ENCODE data around the gene TRAPPC11.

TRAPPC11 gene

DNA sequence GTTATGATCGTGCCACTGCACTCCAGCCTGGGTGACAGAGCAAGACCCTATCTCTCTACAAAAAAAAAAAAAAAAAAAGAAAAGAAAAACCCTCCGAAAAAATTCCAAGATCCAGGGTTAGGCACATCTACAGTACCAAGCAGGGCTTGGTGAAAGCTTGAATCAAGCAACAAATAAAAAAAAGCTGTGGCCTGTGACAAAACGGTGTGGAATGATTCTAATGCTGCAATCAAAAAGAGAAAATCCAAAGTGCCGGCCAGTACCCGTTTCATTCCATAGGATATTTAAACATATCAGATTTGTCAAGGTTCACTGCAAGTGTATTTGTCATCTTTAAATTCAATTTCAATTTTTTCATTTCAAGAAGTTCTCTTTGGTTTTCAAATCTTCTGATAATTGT is 20.7 kb upstream of the TRAPPC11 start:
- DNase-seq = no peak

DNA sequence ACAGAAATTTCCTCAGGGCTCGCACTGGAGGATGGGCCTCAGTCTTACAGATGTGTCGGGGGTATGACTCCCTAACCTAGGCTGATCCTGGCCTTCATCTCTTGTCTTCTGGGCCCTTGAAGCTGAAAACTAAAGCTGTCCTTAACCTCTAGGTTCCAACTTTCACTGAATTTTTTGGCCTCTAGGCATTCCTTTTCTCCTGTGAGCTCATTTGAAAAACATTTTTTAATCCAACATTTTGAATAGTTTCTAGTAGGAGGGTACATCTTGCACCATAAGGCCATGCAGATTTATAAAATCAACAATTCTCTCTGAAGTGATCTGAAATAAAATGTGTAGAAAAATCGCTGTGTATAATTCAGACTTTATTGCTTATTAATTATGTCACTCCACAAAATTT is 19.8 kb upstream of the TRAPPC11 start:
- no peak for DNase-seq

DNA sequence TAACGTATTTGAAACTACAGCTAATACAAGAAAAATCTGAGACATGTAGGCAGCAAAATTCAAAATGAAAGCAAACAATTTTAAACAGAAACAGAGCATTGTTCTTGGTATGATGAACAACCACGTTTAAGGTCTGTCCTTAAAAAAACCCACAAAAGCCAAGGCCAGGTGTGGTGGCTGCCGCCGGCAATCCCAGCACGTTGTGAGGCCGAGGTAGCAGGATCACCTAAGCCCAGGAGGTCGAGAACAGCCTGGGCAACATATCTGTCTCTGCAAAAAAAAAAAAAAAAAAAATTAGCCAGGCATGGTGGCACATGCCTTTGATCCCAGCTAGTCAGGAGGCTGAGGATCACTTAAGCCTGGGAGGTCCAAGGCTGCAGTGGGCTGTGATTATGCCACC is 13.8 kb upstream of the TRAPPC11 start:
- DNase-seq = no peak

DNA sequence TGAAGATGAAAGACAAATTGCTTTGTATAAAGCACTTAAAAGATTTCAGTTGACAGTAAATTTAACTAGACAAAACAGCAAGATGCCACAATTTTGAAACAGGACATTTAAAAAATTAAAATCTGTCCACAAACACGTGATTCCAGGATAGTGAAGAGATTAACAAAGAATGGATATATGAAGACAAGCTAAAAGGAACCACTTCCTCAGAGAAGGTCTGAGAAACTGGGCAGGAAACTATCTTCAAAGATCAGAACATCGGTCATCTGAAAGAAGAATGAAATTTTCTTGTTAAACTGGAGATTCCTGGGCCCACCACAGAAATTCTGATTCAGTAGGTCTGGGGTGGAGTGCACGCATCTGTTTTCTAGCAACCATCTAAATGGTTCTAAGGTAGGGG is 1.5 kb upstream of the TRAPPC11 start:
- DNase-seq = no peak

DNA sequence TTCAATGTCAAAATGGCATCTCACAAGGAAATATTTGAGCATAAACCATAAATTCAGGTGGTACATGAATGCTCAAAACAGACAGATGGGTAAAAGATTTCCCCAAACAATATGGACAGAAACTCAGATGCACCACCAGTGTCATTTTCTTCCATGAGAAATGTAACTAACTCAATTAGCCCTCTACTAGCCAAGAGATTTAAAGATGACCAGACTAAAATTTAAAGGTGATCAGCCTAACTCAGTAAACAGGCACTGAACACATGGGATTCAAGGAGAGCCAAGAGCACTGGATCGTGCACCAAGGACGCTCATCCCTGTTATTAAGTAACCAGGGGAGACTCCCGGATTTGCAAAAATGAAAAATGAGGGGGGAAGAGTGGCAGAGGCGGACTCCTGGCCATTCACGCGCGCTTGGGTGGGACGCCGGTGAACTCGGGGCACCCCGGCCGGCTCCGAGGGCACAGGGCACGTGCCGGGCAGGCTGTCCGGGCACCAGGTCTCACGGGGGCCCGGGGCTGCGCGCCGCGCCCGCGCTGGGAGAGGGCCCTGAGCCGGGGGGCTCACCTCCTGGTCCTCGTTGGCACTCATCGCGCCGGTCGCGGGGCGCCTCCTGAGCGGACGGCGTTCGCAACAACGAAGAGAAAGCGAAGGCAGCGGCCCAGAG is 598 bp upstream of the TRAPPC11 start:
- DNase-seq = peak; percentile 20

DNA sequence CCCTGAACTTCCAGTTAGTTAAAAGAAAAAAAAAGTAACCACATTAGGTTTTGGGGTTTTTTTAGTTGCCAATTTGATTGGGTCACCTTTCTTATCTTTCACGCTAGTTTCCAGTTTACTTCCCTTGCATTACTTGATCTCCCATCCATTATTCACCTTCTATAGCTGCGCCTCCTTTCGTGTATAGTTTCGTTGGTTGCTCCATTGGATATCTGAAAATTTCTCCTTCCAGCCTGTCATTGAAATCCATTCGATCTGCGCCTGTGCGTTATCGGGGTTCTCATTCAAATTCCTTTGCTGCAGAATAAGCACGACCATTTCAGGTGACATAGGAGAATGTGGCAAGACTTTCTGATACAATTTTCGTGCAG is 764 bp downstream of the TRAPPC11 start:
- no peak for DNase-seq

DNA sequence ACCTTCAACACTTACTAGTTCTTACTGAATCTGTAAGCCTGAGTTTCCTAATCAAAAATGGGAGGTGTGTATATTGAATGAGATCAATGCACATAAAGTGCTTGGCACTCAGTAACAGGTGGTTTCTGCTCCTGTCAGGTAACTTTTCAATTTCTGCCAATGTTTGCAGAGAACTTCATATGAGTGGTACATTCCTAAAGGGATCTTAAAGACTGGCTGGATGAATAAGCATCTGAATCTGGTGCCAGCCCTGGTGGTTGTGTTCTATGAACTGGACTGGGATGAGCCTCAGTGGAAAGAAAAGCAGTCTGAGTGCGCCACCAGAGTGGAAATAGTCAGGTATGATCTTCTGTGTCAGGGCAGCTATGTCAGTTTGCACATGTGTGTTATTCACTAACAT is 7.0 kb downstream of the TRAPPC11 start:
- DNase-seq = no peak

DNA sequence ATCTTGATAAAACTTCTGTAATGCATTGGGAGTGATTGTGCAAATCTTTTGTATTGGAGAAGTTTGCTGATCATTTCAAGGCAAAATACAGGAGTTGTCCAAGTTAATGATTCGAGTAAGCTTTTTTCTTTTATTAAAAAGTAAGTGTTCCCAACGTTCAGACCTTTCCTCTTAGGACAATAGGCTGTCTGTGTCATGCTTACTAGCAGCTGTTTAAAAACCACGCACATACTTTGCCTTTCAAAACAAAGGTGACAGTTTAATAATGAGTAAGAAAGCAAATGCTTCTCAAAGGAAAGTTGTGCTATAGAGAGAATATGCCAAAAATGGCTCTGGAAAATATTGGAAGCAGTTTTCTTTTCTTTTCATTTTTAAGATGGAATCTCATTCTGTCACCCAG is 11.2 kb downstream of the TRAPPC11 start:
- DNase-seq = no peak

DNA sequence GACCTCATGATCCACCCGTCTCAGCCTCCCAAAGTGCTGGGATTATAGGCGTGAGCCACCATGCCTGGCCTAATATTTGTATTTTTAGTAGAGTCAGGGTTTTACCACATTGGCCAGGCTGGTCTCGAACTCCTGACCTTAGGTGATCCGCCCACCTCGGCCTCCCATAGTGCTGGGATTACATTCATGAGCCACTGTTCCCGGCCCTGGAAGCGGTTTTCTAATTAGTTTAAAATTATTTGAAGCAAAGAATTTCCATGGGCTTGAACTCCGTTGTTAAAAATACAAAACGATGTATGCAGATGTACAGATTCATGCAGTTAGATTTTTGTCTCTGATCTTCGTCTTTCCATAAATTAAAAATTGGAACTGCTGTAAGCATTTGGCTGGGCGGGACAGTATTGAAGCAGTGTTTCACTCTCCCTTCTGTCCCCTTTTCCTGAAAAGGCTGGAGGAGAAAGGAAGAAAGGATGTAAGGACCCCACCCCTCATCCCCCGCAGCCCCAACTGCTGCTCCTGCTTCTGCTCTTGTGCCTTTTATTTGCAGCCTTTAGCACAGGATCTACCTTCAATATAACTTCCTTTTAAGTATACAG is 12.0 kb downstream of the TRAPPC11 start:
- no peak for DNase-seq

DNA sequence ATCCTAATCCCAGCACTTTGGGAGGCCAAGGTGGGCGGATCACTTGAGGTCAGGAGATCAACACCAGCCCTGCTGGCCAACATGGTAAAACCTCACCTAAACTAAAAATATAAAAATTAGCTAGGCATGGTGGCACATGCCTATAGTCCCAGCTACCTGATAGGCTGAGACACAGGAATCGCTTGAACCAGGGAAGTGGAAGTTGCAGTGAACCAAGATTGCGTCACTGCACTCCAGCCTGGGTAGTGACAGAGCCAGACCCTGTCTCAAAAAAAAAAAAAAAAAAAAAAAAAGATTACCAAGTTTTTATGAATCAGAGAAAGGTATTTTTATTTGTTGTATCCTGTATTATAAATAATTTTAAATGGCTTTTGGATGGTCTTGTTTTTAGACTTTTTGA is 15.1 kb downstream of the TRAPPC11 start:
- no peak for DNase-seq

DNA sequence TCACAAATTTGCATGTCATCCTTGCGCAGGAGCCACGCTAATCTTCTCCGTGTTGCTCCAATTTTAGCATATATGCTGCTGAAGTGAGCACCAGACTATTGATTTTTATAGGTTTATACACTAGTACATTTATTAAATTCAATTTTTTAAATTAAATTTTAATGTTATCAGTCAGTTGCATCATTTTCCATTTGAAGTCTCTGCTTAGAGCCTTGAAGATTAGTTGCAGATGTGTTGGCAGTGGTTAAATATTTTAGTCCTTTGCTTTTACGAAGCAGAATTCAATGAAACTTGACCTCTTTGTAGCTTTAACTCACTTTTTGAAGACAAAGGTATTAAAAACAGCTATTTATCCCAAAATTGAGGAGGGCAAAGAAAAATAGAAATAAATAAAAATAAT is 16.5 kb downstream of the TRAPPC11 start:
- DNase-seq = no peak

DNA sequence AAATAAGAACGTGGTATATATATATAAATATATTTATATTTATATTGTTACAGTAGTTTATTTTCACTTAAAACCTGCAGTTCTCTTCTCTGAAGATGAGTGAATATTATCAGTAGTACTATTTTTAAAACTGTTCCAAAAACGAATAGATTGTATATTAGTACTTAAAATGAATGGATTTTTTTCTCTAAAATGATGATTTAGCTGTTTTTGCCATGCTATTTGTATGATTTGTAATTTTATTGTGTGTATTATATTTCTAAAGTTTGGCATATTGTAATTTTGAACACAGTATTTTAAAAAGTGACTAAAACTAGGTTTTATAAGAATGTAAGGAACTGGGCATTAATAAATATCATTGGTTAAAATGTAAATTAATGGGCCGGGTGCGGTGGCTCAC is 22.0 kb downstream of the TRAPPC11 start:
- DNase-seq = no peak

DNA sequence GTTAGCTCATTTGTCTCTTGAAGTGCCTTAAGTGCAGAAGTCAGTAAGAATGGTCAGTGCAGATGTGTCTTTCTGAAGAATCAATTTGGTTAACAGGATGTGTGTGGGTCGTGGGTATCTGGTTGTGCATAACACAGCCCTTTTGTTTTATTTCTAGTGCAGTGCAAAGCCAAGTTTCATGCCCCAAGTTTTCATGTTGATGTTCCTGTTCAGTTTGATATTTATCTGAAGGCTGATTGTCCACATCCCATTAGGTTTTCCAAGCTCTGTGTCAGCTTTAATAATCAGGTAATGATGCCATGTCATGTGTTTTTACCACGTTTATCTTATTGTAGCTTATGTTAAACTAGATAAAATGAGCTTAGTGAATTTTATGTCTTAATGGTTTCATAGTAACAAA is 27.4 kb downstream of the TRAPPC11 start:
- no peak for DNase-seq

DNA sequence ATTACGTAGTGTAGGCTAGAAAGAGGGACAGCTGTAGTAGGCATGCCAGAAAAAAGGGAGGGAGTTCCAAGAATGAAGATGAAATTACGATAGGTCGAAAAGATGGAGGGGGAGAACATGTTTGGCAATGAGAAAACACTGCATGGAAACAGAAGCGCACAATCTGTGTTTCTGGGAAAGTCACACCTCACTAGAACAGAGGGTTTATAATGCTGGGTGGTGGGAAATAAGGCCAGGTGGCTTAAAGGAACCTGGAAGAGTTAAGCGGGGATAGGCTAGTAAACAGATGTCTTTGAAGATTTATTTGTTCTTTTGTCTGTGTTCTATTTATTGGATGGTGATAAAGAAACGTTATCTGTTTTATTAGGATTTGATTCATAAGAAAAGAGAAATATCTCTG is 29.1 kb downstream of the TRAPPC11 start:
- no peak for DNase-seq

DNA sequence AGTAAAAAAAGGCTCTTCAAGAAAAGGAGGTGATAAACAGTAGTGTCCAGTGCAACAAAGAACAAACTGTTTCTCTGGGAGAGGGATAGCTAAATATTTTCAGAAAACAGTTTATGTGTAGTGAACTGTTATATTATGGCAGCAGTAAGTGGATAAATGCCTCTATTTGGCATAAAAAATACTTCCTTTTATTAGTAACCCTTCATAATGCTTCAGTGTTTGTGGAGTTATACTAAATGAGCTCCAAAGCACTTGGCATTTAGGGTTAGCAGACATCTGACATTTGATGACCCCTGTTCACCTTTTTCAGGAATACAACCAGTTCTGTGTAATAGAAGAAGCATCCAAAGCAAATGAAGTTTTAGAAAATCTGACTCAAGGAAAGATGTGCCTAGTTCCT is 31.9 kb downstream of the TRAPPC11 start:
- no peak for DNase-seq

DNA sequence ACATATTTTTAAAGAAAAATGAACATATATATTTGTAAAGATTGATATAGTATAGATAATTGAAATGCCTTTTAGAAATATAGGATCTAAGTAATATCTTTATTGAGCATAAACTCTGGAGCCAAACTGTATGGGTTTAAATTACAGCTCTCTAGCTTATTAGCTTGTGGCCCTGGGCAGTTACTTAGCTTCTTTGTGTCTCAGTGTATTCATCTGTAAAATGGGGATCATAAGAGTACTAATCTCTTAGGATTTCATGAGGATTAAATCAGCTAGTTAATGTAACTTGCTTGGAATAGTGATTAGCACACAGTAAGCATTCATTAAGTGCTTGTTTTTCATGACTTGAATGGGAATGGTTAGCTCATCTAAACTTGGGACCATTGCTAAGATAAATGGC is 32.8 kb downstream of the TRAPPC11 start:
- no peak for DNase-seq

DNA sequence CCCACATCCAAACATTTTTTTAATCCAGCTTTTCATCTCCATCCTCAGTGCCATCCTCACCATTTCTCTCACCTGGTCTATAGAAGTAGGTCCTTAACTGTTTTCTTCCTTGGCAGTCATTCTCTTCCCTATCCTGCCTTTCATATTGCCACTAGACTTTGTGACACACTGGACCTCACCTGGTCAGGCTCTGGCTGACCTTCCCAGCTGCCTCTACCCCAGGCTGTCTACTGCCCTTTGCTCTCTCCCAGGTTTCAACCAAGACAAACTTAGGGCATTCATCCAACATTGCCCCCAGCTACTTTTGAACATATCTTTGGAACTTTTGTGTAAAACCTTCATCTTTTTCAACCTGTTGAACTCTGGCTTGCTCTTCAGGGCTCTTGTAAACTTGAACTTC is 39.8 kb downstream of the TRAPPC11 start:
- DNase-seq = no peak

DNA sequence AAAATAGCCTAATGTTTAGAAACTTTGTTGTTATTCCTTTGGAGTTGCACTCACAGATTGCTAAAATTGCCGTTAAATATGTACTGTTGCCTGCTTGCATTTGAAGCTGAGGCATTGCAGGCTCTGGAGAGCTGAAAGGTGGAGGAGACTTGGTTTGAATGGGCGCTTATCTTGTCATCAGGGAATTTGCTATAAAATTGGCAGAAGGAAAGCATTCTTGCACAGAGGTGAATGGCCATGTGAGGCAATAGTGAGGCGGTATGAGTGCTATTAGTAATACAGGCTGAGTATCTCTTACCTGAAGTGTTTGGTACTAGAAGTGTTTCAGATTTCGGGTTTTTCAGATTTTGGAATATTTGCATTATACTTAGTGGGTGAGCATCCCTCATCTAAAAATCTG is 41.3 kb downstream of the TRAPPC11 start:
- DNase-seq = no peak

DNA sequence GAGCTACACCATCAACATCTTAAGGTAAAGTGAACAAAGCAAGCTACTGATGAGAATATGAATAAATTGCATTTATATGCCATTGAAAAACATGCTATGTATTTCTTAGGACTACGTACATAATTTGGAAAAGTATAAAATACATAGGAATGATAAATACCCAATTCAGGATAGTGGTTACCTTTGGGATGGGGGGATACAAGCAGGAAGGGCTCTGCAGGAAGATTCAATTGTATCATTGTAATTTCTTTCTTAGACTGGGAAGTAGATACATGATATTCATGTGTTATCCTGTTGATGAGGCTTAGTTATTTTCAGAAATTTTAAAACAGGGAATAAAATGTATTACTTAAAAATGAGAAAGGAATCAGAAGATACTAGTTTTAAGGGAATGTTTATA is 43.4 kb downstream of the TRAPPC11 start:
- DNase-seq = no peak

DNA sequence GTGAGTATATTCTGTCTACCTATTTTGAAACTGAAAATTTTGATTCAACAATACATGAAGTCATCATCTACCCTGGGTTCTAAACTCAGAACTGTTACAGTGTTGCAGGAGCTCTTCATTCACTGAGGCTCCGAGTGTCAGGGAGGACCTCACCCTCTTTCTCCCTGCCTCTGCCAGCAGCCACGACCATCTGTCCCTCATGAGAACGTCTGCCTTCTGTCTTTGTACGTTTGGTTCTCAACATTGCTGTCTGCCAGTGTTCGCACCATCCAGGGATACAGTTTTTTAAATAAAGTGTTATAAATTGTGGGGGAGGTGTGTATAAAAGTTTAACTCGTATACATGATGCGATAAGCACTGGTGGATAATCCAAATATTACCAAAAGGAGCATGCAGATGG is 55.5 kb downstream of the TRAPPC11 start:
- no peak for DNase-seq

DNA sequence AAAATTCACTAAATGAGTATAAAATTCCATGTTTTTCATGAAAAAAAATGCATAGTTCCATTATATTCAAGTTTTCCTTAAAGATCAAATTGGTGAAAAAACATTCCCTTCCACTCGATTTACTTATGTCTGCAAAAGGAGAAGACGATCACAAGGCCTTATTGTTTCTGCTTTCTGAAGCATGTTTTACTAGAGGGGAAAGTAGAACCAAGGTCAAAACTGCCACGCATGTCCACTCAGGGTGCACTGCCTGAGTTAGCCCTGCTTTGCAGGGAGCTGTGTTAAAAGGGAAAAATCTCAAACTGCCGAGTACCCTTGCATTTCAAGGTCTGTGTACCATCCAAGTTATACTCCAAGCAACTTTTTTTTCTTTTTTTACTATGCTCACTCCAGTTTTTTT is 57.2 kb downstream of the TRAPPC11 start:
- no peak for DNase-seq

DNA sequence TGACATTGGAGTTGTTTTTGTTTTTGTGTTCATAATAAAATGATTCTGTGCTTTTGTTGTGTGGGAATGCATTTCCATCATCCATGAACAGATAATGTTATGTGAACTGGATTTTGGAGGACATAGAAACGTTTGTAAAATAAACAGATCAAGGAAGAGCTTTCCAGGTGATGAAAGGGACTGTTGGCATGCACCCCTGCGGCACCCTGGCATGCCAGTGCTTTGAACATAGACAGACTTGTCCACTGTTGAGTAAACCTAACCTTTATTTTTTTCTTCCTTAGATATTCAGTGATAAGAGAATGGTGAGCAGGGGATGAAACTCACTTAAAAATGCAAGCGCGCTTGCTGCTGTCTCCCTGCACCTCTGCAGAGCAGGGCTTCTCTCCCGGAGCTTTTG is 59.8 kb downstream of the TRAPPC11 start:
- DNase-seq = no peak

DNA sequence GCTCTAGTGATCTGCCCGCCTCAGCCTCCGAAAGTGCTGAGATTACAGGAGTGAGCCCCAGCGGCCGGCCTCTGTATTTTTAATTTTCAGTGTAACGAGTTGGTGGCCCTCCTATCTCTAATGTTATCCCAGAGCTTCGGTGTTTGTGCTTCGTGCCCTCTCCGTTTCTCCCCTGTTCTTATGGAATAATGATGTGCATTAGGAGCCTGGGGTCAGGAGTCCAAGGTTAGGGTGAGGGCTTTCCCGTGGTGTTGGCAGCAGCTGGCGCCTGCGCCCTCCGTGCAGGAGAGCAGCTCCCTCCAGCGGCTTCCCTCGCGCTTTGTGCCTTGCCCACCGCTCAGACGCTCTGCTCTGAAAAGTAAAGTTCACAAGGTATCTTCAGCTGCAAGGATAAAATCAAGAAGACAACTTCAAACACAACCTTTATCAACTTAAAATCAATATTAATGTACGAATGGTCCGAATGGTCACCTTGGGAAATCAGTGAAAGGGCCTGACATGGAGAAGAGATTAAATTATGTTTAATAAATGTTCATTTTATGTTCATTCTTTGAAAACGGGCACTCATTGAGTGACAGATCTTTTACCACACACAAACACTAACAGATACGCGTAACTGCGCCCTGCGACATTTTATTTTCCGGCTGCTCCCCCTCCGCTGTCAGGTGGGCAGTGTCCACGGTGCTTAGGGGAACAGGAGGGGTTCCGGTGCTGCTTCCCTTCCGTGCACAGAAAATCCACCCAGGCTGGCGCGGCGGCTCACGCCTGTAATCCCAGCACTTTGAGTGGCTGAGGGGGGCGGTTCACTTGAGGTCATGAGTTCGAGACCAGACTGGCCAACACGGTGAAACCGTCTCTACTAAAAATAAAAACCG is 62.4 kb downstream of the TRAPPC11 start:
- DNase-seq = peak; percentile 59
